Activated T-helper 17 cell treated with anti-CD3 and anti-CD28 coated beads, Interleukin-2, amount 50 U/mL, for 72 hours (primary cell): Measurements from ENCODE around the gene CBLC. TPM values are rescaled to one million over a fixed set of nuclear protein-coding genes. Genes with fewer than 3 reads are reported as not detected.
"Not testable (repeated sequence)": the region's sequence is repeated elsewhere in the genome, so short reads cannot be mapped to it uniquely, and the experiment has no call there.

Experiments
- ATAC-seq: fragments of 150-1000 bp; cut with Tn5 transposase; replicated peaks from 2 replicates; pipeline ENCODE4 v1.10.0; 2021; ENCODE audit warnings: mild to moderate bottlenecking, moderate library complexity
- H3K27ac Mint-ChIP-seq: one replicate; pipeline ENCODE4 v1.8.0; 2022; ENCODE audit warnings: mixed read lengths
- H3K27me3 Mint-ChIP-seq: one replicate; pipeline ENCODE4 v1.8.0; 2022; ENCODE audit warnings: mixed read lengths
- H3K36me3 Mint-ChIP-seq: one replicate; pipeline ENCODE4 v1.8.0; 2022; ENCODE audit warnings: low read depth, mild to moderate bottlenecking, mixed read lengths
- H3K4me1 Mint-ChIP-seq: one replicate; pipeline ENCODE4 v1.8.0; 2022; ENCODE audit warnings: mixed read lengths
- H3K4me3 Mint-ChIP-seq: one replicate; pipeline ENCODE4 v1.8.0; 2022; ENCODE audit warnings: mild to moderate bottlenecking, mixed read lengths
- H3K9me3 Mint-ChIP-seq: one replicate; pipeline ENCODE4 v1.8.0; 2022; ENCODE audit warnings: mixed read lengths
- total RNA-seq, 2 donors: library from RNA; stranded (reverse); gene quantifications; one replicate each; pipeline ENCODE4 v1.2.3, GENCODE V29; 2022

Gene CBLC
- total RNA-seq, 2 donors from 2014 or later: not detected

DNA sequence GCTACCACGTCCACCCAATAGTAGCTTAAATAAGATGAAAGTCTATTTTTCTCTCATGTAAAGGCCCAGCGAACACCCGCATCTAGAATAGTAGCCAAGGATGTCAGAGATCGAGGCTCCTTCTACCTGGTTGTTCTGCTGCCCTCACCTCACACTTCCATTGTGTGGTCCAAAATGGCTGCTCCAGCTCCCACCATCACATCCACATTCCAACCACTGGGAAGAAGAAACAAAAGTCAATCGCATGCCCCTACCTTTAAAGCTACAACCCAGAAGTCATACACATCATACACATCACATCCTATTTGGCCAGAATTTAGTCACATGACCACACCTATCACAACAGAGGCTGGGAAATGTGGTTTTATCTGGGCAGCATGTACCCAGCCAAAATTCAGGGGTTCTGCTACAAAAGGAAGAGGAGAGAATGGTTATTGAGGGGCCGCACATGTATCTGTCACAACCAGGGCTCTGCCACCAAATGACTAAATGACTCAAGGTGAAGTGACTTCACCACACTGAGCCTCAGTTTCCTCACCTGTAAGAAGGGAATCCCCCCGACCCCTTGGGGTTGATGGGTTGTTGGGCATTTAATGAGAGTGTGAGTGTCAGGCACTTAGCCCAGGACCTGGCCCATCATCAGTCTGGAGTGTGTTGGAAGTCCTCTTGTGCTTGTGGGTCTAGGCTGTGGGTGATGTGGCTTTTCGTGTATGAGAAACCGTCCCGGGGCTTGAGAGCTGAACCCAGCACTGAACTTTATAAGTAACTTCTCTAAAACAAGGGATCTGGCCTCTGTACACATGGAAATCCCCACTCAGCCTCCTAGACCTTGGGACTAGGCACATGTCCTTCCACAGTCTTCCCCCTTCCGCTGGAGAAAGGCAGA, 10.2 kb upstream of the CBLC start:
- H3K27ac Mint-ChIP-seq: no peak overlapping the region
- H3K36me3 Mint-ChIP-seq: peaks cover 5% of the 10 kb centered on the region
- peak; percentile 17 for ATAC-seq
- no peaks in the 10 kb centered on the region for H3K9me3 Mint-ChIP-seq
- H3K4me3 Mint-ChIP-seq: peak overlapping the region; percentile 0
- peaks cover 30% of the 10 kb centered on the region for H3K4me1 Mint-ChIP-seq
- no peaks in the 10 kb centered on the region for H3K27me3 Mint-ChIP-seq

DNA sequence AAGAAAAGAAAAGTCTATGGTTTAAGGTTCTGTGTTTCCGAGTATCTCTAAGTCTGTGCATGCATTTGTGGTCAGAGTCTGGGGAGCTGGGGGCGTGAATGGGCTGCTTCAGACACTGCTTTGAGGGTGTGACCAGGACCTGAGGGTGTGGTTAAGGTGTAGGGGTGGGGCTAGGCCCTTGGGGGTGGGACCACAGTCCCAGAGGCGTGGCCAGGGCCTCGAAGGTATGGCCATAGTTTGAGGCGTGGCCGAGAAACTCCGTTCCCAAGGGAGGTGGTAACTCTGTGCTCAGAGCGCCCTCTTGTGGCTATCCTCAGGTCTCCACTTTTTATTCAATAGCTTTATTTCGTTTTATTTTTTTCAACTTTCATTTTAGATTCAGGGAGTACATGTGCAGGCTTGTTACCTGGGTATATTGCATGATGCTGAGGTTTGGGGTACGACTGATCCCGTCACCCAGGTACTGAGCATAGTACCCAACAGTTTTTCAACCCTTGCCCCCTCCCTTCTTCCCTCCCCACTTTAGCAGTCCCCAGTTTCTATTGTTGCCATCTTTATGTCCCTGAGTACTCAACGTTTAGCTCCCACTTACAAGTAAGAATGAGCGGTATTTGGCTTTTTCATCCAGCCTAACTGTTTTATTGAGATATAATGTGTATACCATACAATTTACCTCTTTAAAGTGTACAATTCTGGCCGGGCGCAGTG, 7.0 kb upstream of the CBLC start:
- H3K9me3 Mint-ChIP-seq: no peaks in the 10 kb centered on the region
- peaks cover 25% of the 10 kb centered on the region for H3K4me1 Mint-ChIP-seq
- peak; percentile 99 for ATAC-seq
- H3K4me3 Mint-ChIP-seq: peak overlapping the region; percentile 65
- no peaks in the 10 kb centered on the region for H3K36me3 Mint-ChIP-seq
- no peaks in the 10 kb centered on the region for H3K27me3 Mint-ChIP-seq
- peak overlapping the region; percentile 83 for H3K27ac Mint-ChIP-seq

DNA sequence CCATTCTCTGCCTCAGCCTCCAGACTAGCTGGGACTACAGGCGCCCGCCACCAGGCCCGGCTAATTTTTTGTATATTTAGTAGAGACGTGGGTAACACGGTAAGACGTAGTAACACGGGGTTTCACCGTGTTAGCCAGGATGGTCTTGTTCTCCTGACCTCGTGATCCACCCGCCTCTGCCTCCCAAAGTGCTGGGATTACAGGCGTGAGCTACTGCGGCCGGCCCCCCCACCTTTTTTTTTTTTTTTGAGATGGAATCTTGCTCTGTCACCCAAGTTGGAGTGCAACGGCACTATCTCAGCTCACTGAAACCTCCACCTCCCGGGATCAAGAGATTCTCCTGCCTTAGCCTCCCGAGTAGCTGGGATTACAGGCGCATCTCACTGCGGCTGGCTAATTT, 5.5 kb upstream of the CBLC start:
- not testable (repeated sequence) for H3K4me3 Mint-ChIP-seq, H3K27ac Mint-ChIP-seq, H3K36me3 Mint-ChIP-seq, H3K9me3 Mint-ChIP-seq, H3K27me3 Mint-ChIP-seq, ATAC-seq
- H3K4me1 Mint-ChIP-seq: peaks cover 24% of the 10 kb centered on the region

DNA sequence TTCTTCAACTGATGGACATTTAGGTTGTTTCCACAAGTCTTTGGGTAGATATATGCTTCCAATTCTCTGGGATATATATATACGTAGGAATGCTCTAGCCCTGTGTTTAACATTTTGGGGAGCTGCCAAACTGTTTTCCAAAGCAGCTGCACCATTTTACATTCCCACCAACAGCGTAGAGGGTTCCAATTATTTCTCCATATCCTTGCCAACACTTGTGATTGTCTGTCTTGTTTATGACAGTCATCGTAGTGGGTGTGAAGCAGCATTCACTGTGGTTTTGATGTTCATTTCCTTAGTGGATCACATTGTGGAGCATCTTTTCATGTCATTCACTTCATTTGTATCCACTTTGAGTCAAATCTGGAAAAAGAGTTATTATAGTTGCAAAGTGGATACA, 4.7 kb upstream of the CBLC start:
- Mint-ChIP-seq H3K36me3 (no peaks in the 10 kb centered on the region), H3K4me3 (no peak overlapping the region), H3K27ac (no peak overlapping the region), H3K27me3 (no peaks in the 10 kb centered on the region), H3K9me3 (no peaks in the 10 kb centered on the region), H3K4me1 (peaks cover 16% of the 10 kb centered on the region)
- no peak for ATAC-seq

DNA sequence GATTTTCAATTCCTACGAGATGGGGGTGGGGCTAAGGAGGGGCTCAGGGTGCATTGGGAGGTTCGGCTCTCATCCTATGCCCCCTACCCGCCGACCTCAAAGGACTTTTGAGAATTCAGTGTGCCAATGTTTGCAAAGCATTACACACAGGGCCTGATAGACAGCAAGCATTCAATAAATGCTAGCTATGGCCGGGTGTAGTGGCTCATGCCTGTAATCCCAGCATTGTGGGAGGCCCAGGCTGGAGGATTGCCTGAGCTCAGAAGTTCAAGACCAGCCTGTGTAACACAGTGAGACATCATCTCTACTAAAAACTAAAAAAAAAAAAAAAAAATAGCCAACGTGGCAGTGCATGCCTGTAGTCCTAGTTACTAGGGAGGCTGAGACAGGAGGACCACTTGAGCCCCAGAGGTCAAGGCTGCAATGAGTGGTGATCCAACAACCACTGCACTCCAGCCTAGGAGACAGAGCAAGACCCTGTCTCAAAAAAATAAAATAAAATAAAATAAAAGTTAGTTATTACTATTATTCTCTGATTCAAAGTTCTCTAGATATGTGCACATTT, 1.9 kb upstream of the CBLC start:
- no peak for ATAC-seq
- Mint-ChIP-seq H3K27me3 (peaks cover 3% of the 10 kb centered on the region), H3K4me3 (no peak overlapping the region), H3K36me3 (no peaks in the 10 kb centered on the region), H3K9me3 (no peaks in the 10 kb centered on the region), H3K4me1 (peaks cover 2% of the 10 kb centered on the region), H3K27ac (no peak overlapping the region)

DNA sequence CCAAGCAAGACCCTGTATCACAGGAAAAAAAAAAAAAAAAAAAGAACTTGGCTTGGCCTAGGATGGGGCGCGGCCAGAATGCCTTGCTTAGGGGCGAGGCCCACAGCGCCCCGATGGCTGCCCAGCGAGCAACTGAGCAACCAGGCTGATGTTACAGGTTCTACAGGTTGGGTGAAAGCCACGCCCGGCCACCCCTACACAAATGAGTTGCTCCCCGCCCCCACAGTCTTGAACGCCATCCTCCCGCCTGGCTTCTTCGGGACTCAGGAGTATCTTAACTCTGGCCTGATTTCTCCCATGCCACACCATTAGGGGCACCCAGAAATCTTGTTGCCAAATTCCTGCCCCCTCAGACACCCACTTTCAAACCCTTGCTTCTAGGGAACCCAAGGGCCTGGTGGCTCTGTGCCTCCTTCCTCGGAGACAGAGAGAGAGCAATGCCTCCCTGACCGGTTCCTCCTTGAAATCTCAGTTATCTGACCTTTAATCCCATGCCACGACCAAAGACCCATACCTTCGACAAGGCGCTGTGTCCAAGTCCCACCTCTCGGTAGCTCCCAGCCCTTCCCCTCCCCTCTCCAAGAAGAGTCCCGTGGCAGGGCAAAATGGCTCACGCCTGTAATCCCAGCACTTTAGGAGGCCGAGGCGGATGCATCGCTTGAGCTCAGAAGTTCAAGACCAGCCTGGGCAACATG, 1.1 kb upstream of the CBLC start:
- Mint-ChIP-seq H3K4me1 (no peaks in the 10 kb centered on the region), H3K4me3 (no peak overlapping the region), H3K27ac (no peak overlapping the region), H3K36me3 (no peaks in the 10 kb centered on the region), H3K27me3 (peaks cover 3% of the 10 kb centered on the region), H3K9me3 (no peaks in the 10 kb centered on the region)
- ATAC-seq: no peak

DNA sequence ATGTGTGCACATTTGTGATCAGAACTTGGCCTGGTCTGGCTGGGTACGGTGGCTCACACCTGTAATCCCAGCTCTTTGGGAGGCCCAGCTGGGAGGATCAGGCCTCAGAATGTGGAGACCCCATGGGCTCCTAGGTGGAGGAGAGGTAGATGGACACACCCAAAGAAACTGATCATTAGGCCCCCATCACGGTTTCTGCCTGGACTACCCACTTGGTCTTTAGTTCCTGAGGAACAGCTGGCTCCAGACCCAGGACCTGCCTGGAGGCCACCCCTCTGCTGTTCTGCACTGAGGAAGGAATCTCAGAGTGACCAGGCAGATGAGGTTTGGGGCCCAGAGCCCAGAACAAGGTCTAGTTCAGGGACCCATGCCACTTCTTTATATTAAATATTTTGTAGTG, 1.5 kb downstream of the CBLC start:
- H3K27me3 Mint-ChIP-seq: peaks cover 3% of the 10 kb centered on the region
- H3K36me3 Mint-ChIP-seq: no peaks in the 10 kb centered on the region
- H3K9me3 Mint-ChIP-seq: no peaks in the 10 kb centered on the region
- H3K4me3 Mint-ChIP-seq: no peak overlapping the region
- ATAC-seq: no peak
- no peak overlapping the region for H3K27ac Mint-ChIP-seq
- peaks cover 1% of the 10 kb centered on the region for H3K4me1 Mint-ChIP-seq

DNA sequence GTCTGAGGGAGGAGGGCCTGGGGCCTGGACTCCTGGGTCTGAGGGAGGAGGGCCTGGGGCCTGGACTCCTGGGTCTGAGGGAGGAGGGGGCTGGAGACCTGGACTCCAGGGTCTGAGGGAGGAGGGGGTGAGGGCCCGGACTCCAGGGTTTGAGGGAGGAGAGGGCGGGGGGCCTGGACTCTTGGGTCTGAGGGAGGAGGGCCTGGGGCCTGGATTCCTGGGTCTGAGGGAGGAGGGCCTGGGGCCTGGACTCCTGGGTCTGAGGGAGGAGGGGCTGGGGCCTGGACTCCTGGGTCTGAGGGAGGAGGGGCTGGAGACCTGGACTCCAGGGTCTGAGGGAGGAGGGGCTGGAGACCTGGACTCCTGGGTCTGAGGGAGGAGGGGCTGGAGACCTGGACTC, 4.0 kb downstream of the CBLC start:
- H3K9me3 Mint-ChIP-seq, ATAC-seq, H3K4me3 Mint-ChIP-seq, H3K4me1 Mint-ChIP-seq, H3K36me3 Mint-ChIP-seq, H3K27ac Mint-ChIP-seq, H3K27me3 Mint-ChIP-seq: not testable (repeated sequence)

DNA sequence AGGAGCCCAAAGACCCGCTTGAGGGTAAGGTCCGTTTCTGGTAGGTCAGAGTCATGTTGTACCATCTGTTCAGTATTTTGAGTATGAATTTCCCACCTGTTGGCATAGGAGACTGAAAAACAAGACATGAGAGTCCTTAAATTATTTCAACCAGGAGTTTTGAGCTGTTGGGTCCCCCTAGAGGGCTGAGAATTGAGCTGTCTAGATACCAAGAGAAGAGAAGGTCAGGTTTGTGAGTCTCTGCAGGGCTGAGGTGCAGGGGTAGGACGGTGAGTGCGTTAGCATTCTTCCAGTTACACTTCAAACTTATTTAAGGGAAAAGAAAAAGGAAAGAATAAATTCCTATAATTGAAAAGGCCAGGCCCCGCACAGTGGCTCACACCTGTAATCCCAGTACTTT, 5.0 kb downstream of the CBLC start:
- ATAC-seq: no peak
- Mint-ChIP-seq H3K27ac (no peak overlapping the region), H3K27me3 (peaks cover 7% of the 10 kb centered on the region), H3K4me1 (peaks cover 7% of the 10 kb centered on the region), H3K9me3 (no peaks in the 10 kb centered on the region), H3K36me3 (no peaks in the 10 kb centered on the region), H3K4me3 (no peak overlapping the region)

DNA sequence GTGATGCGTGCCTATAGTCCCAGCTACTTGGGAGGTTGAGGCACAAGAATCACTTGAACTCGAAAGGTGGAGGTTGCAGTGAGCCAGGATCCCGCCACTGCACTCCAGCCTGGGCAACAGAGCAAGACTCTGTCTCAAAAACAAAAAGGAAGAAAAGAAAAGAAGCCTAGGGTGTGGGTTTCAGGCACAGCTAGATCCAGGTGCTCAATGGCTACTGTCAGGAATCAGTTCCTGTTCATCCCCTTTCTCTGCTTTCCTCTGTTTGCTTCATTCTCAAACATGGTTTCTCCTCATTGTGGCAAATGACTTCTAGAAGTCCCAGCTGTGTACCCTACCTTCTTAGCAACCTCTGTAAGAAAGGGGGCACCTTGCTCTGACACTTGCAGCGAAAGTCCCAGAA, 5.9 kb downstream of the CBLC start:
- no peak overlapping the region for H3K27ac Mint-ChIP-seq
- ATAC-seq: no peak
- no peak overlapping the region for H3K4me3 Mint-ChIP-seq
- H3K36me3 Mint-ChIP-seq: no peaks in the 10 kb centered on the region
- peaks cover 7% of the 10 kb centered on the region for H3K4me1 Mint-ChIP-seq
- H3K27me3 Mint-ChIP-seq: peaks cover 7% of the 10 kb centered on the region
- H3K9me3 Mint-ChIP-seq: no peaks in the 10 kb centered on the region

DNA sequence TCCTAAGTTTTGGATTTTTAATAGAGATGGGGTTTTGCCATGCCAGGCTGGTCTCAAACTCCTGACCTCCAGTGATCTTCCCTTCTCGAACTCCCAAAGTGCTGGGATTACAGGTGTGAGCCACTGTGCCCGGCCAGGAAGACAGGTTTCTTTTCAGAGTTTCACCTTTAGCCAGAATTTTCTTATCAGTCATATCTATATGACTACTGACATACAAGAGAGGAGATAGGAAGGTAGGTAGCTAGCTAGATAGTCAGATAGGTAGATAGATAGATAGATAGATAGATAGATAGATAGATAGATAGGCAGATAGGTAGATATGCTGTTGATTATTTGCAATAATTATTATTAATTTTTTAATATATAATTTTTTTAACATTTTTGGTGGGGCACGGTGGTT, 7.6 kb downstream of the CBLC start:
- H3K36me3 Mint-ChIP-seq: no peaks in the 10 kb centered on the region

DNA sequence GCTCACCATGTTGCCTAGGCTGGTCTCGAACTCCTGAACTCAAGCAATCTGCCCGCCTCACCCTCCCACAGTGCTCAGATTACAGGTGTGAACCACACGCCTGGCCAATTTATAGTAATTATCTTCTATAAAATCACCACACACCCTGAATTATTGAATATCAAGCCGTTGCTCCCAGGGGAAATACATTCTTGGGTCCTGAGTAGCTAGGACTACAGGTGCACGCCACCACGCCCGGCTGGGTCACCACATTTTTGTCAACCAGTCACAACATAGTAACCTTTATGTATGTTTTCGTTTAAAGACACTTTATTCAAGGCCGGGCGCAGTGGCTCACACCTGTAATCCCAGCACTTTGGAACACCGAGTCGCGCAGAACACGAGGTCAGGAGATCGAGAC, 8.3 kb downstream of the CBLC start:
- Mint-ChIP-seq H3K9me3 (no peaks in the 10 kb centered on the region), H3K4me3 (no peak overlapping the region), H3K27me3 (peaks cover 4% of the 10 kb centered on the region), H3K4me1 (peaks cover 7% of the 10 kb centered on the region), H3K27ac (no peak overlapping the region), H3K36me3 (no peaks in the 10 kb centered on the region)
- no peak for ATAC-seq

More for the DNA sequence above, 7.6 kb downstream of the CBLC start:
- H3K4me1 Mint-ChIP-seq: peaks cover 7% of the 10 kb centered on the region
- H3K4me3 Mint-ChIP-seq: no peak overlapping the region
- H3K9me3 Mint-ChIP-seq: no peaks in the 10 kb centered on the region
- ATAC-seq: no peak
- H3K27ac Mint-ChIP-seq: no peak overlapping the region
- H3K27me3 Mint-ChIP-seq: peaks cover 4% of the 10 kb centered on the region

DNA sequence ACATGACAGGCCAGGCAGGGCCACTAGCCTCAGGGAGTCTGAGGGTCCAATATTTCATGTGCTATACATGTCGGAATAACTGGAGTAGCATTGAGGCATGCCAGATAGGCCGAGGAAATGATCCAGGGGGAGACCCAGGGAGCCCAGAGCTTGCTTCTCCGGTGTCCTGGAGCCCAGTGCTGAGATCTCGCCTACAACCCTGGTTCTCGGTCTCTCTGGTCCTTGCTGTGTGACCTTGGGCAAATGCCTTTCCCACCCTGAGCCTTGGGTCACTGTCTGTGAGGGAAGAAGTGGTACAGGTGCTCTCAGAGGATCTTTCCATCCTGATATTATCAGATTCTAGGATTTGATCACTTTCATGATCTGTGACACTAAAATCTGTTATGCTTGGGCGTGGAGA, 11.3 kb downstream of the CBLC start:
- Mint-ChIP-seq H3K27ac (no peak overlapping the region), H3K4me1 (peaks cover 7% of the 10 kb centered on the region), H3K36me3 (no peaks in the 10 kb centered on the region), H3K4me3 (no peak overlapping the region), H3K9me3 (no peaks in the 10 kb centered on the region), H3K27me3 (peaks cover 4% of the 10 kb centered on the region)
- no peak for ATAC-seq

DNA sequence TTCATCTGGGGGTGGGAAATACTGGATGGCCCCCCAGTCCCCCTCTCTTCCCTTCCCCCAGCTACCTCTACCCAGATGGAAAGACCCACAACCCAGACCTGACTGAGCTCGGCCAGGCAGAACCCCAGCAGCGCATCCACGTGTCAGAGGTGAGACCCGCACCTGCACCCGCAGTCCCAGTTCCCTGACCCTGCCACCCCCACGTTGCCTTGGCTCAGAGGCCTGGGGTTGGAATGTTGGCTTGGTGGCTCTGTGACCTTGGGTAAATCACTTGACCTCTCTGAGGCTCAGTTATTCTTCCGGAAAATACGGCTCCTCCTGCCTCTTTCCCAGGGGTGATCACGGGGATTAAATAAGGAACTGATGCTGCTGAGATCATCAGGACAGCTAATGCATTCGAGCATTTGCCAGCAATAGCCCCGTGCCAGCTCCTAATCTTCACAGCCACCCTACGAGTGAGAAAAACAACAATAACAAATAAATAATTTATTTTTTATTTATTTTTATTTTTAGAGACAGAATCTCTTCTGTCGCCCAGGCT, 12.3 kb downstream of the CBLC start:
- H3K9me3 Mint-ChIP-seq: no peaks in the 10 kb centered on the region
- H3K4me3 Mint-ChIP-seq: no peak overlapping the region
- ATAC-seq: no peak
- no peaks in the 10 kb centered on the region for H3K4me1 Mint-ChIP-seq
- no peaks in the 10 kb centered on the region for H3K27me3 Mint-ChIP-seq
- no peak overlapping the region for H3K27ac Mint-ChIP-seq
- no peaks in the 10 kb centered on the region for H3K36me3 Mint-ChIP-seq
